NCI-H748 treated with DMSO at 0.1 percent for 48 hours (cell line): ENCODE measurements around the gene TEX12.
"Not testable (repeated sequence)": the region's sequence is repeated elsewhere in the genome, so short reads cannot be mapped to it uniquely, and the experiment has no call there.

Experiments
- DNase-seq: peaks from one replicate; lab custom pipeline; 2025; lab: John Stamatoyannopoulos, UW

TEX12 gene

GRCh38 chr11:112167145-112167544 is at the start of gene TEX12:
Gene TEX12 (plus strand): TSS chr11:112167372. CDS start chr11:112169269, 1,897 bp downstream.
- no peak for DNase-seq

- no peak for DNase-seq
Measured at GRCh38 chr11:112118176-112118575, 49.0 kb upstream of the TEX12 start.

DNA sequence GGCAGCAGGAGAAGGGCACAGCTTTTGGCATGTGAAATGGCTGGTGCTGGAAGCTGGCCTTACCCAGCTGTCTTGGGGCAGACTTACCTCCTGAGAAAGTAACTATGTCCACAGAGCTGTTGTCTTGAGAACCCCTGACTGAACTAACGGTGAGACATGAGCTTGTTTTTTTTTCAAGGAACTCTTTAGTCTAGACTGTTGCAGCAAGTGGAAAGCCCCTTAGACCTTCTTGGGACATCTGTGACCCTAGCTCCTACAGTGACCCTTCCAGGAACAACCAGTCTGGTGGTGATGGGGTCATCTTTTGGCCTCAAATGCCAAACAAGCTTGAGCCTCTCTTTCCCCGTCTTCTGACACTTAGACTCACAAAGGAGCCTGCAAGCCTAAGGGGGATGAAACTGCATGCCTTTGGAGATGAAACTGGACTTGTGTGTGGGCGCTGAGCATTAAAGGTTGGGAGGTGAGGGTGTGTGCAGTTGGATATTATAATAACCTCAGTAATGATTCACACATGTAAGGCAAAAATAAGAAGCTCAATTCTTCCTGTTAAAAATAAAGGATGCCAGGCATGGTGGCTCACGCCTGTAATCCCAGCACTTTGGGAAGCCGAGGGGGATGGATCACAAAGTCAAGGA is 45.1 kb upstream of the TEX12 start:
- DNase-seq, result no peak

- DNase-seq, result no peak
Measured at GRCh38 chr11:112123129-112123528, 44.0 kb upstream of the TEX12 start.

DNA sequence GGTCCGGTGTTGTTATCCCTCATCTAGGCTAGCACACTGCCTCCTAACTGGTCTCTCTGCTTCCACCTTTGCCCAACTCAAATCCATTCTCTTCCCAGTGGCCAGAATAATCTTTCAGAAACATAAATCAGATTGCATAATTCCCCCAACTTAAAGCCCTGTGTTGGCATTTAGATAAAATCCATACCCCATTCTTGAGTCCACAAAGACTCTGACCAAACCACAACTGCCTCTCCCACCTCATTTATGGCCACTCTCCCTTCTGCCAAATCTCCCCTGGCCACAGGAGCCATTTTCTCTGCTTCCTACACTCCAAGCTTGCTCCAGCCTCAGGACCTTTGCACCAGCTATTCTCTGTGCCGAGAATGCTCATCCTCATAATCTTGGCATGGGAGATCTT is 40.1 kb upstream of the TEX12 start:
- no peak for DNase-seq

DNA sequence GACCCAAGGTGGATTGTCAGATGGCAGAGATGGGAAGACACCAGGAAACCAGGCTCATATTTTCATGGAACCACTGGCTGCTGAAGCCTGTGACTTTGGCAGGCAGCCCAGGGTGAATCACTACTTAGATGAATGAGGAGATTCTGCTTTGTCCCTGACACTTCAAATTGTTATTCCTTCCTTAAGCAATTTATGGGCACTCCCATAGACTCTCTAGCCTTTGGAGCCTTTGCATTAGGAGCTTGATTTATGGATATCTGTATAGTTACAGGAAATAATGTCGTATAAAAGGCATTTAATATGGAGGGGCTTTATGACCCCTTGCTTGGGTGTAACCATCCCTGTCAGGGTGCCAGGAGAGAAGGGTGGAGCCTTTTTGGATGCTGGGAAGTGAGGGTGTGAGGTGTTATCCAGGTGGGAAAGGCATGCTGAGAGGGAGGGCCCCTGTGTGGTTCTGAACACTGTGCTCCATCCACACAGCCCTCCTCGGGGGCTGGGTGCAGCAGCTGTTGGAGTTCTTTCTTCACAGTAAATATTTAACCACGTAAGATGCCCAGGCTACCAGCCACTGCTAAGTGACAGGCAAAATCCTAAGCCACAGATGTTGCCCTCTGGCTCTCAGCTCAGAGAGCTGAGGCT is 38.6 kb upstream of the TEX12 start:
- DNase-seq, result peak; percentile 4

DNA sequence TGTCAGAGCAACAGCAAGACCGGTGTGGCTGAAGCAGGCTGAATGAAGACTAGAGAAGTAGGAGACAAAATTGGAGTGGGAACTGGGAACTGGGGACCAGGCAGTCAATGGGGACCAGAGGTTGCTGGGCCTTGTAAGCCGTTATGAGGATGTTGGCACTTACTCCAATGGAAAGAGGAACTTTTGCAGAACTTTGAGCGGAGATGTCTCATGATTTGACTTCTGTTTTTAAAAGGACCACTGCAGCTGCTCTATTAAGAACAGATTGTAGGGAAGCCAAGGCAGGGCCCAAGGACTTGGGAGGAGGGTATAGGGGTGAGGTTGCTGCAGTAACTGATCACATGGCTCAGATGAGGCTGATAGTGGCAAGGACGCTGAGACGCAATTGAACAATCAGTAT is 37.5 kb upstream of the TEX12 start:
- DNase-seq, result no peak

- DNase-seq, result no peak
Measured at GRCh38 chr11:112132737-112133136, 34.4 kb upstream of the TEX12 start.

DNA sequence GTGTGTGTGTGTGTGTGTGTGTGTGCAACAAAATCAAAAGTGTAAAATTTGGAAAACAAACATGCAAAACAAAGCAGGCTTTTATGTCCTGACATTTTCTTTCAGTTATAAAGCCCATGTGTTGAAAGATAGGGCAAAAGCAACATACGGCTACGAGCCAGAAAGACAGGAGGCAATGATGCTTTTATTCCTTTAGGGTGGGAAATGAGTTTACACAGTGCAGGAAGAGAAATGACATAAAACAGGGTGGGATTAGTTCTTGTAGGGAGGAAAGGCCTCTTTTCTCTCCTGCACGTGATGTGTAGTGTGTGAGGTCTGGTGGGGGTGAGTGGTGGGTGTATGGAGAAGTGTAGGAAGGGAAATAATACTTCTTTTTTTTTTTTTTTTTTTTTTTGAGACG is 32.7 kb upstream of the TEX12 start:
- no peak for DNase-seq

DNA sequence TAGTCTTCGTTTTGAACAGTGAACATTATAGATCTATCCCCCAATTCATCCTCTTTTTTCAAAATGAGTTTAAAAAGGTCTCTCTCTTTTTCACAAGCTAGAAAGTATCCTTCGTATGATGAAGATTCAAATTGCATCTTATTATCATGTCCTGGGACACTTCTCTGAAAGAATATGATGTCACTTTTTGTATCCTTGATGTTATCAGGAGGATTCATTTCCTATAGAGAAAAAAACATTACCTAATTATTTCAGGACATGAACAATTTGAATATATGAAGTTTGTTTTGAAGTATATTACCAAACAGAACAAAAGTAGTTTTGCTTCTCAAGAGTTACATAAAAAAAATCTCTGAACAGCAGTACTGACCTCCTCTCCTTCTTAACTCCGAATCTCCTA is 23.6 kb upstream of the TEX12 start:
- DNase-seq, result no peak

- DNase-seq, result no peak
Measured at GRCh38 chr11:112150517-112150916, 16.7 kb upstream of the TEX12 start.

DNA sequence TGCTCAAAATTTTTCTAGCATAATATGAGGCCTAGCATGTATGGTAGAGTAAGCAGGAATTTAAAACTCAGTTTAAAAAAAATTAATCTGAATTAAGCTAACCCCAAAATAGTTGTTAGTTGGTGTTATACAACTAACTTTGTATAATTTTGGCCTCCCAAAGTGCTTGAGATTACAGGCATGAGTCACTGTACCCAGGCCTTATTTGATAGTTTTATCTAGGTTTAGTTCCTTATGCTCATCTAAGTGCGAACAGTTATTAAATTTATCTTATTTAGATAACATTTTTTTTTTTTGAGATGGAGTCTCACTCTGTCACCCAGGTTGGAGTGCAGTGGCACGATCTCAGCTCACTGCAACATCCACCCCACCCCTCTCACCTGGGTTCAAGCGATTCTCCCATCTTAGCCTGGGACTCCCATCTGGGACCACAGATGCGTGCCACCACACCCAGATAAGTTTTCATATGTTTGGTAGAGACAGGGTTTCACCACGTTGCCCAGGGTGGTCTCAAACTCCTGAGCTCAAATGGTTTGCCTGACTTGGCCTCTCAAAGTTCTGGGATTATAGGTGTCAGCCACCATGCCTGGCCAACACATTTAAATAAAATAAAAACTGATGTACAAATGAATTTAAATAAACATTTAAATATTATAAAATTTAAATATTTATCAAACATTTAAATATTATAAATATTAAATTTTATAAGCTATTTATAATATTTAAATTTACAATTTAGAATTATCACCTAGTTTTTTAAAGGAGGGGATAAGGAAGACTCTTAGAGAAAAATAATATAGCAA is 10.8 kb upstream of the TEX12 start:
- no peak for DNase-seq

- DNase-seq, result no peak
Measured at GRCh38 chr11:112156956-112157766, 10.0 kb upstream of the TEX12 start.

- DNase-seq, result no peak
Measured at GRCh38 chr11:112159098-112160065, 7.8 kb upstream of the TEX12 start.

- no peak for DNase-seq
Measured at GRCh38 chr11:112160091-112160848, 6.9 kb upstream of the TEX12 start.

DNA sequence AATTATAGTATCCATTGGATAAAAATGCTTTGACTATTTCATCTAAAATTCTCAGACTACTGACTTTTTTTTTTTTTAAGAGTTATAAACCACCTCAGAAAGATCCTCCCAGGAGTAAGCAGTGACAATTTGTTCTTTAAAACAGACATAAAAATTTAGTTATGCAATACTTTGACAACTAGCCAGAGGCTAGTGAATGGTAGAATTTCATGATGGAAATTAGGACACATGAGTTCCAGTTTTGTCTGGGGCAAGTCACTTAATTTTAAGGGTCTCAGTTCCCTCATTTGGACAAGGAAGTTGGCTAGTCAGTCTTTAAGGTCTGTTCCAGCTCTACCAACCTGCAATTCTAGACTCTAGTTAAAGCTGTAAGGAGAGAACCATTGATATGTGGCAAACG is 6.2 kb upstream of the TEX12 start:
- no peak for DNase-seq

DNA sequence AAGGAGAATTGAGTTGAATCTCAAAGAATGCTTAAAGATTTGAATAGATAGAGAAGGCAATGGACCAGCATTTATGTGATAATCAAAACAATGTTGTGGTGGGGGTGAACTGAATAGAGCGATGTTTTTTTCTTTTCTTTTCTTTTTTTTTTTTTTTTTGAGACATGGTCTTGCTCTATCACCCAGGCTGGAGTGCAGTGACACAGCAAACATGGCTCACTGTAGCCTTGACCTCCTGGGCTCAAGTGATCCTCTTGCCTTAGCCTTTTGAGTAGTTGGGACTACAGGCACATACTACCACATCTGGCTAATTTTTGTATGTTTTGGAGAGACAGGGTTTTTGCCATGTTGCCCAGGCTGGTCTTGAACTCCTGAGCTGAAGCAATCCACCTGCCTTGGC is 5.0 kb upstream of the TEX12 start:
- not testable (repeated sequence) for DNase-seq

DNA sequence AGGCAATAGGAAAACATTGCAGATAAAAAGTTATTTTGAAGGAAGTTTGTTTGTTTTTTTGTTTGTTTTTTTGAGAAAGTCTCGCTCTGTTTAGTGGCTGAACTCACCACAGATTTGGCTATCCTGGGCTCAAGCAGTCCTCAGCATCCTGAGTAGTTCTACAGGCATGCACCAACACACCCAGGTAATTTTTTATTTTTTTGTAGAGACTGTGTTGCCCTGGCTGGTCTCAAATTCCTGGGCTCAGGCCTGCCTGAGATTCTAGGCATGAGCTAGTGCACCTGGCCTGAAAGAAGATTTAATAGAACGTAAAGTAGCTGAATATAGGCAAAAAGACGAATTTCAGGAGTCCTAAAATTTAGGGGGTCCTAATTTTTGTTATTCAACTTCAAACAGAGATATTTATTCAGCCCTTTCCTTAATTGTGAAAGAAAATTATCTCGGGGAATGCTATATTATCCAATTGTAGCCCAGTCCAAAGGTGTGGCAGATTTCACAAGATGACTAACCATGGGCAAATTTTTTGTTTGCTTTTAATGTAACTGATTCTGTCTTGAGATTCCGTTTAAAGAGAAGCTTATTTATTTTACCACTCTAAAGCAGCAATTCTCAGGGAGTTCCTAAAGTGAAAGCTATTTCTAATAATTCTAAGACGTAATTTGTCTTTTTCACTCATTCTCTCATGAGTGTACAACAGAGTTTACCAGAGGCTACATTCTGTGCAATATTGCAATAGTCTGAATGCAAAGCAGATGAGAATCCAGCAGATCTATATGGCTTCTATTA is 4.2 kb upstream of the TEX12 start:
- DNase-seq, result no peak

DNA sequence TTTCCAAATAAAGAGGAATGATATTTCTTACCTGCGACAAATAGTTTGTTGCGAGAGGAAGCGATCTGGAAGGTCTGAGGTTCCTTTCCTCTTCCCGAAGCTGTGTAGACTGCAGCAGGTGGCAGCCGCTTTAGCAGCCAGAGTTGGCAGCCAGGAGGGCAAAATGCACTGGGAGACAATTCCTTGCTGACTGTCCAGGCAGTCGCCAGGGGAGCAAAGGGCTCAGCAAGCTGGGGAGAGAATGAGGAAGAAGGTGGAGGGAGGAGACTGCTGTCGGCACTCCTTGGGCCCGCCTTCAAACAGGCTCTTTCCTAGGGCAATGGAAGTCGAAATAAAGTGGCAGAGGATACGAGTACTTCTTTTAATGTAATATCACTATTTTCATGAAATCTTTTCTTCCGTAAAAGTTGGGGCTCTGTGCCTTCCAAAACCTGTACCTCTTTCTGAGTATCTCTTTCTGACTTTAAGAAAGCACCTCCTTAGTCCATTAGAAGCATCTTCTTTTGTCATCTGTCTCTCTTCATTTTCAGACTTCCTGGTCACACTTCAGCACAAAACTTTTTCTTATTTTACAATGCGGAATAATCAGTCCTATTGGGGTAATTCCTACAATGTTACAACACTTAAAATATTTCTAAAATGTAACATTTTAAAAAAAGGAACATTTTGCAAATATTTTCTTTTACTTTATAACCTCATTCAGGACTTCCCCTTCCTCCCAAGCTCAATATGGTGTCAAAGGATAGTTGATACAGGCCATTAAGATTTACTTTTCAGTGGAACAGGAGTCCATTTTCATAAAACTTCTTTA is 3.1 kb upstream of the TEX12 start, which contains the start of gene IL18:
TSS of gene IL18 (minus strand) at position 220 of the 811 bp plus-strand sequence. CDS start 9,041 bp downstream, outside the sequence.
- no peak for DNase-seq
